Panc1 (cell line): ENCODE data around the gene ACTR3C. TPM values are rescaled to one million over a fixed set of nuclear protein-coding genes. Genes with fewer than 3 reads are reported as not detected.

Experiments used
- ATAC-seq: fragments of 200-7000 bp; cut with Tn5 transposase; 2 replicates; pipeline ENCODE4 v1.9.1; 2020; ENCODE audit warnings: mild to moderate bottlenecking, moderate library complexity
- BruUV-seq: library from RNA; stranded (reverse); fragments of 400-500 nt; replicated peaks from 2 replicates; lab custom pipeline; 2021; lab: Mats Ljungman, UMichigan
- CTCF ChIA-PET: fragments of 300-600 bp; sonication (Branson Sonifier 250); formaldehyde crosslinking; loops from one replicate; lab custom pipeline; 2022; ENCODE audit warnings: antibody characterized with exemption; lab: Charles Lee
- POLR2A ChIA-PET: fragments of 300-600 bp; sonication (Branson Sonifier 250); formaldehyde crosslinking; loops from one replicate; lab custom pipeline; 2022; ENCODE audit warnings: antibody characterized with exemption; lab: Charles Lee
- DNase-seq: peaks from one replicate; pipeline ENCODE4 v3.0.0-alpha.2; 2010; ENCODE audit warnings: low read depth, low spot score
- H3K27ac ChIP-seq: 2 replicates; pipeline ENCODE4 v1.5.1; 2011; ENCODE audit warnings: mild to moderate bottlenecking, low read length, inconsistent platforms
- H3K27me3 ChIP-seq: fragments of 200-500 bp; sonication (Bioruptor generic); 2 replicates; pipeline ENCODE4 v1.6.0; 2014; ENCODE audit warnings: low read length, inconsistent platforms; ENCODE audit not compliant: control insufficient read depth, insufficient read depth
- H3K36me3 ChIP-seq: fragments of 200-500 bp; sonication (Bioruptor generic); 2 replicates; pipeline ENCODE4 v1.5.1; 2014; ENCODE audit warnings: inconsistent platforms, mild to moderate bottlenecking, low read length, moderate library complexity; ENCODE audit not compliant: control insufficient read depth, insufficient read depth
- H3K4me1 ChIP-seq: 2 replicates; pipeline ENCODE4 v1.5.1; 2011; ENCODE audit warnings: inconsistent platforms, mild to moderate bottlenecking, low read length, moderate library complexity; ENCODE audit not compliant: control insufficient read depth, insufficient read depth
- H3K4me3 ChIP-seq, 2 experiments: 2 replicates each; pipeline ENCODE4 v1.5.1; 2011 to 2012; ENCODE audit warnings: low read depth in 2 of 2, low read length in 2 of 2, mild to moderate bottlenecking in 2 of 2, inconsistent platforms in 1 of 2, moderate library complexity in 1 of 2
- H3K9me3 ChIP-seq: fragments of 200-500 bp; sonication (Bioruptor generic); 2 replicates; pipeline ENCODE4 v1.5.1; 2014; ENCODE audit warnings: low read depth, mild to moderate bottlenecking, inconsistent platforms, low read length, moderate library complexity; ENCODE audit not compliant: control insufficient read depth, insufficient read depth
- POLR2AphosphoS5 ChIP-seq: IDR thresholded peaks from 2 replicates; pipeline ENCODE4 v1.6.1; 2012; ENCODE audit warnings: mild to moderate bottlenecking, low read depth, low read length, moderate library complexity
- SIN3A ChIP-seq: IDR thresholded peaks from 2 replicates; pipeline ENCODE4 v1.6.1; 2012; ENCODE audit warnings: low read depth, mild to moderate bottlenecking, low read length, moderate library complexity, borderline replicate concordance; ENCODE audit not compliant: insufficient read depth
- TCF7L2 ChIP-seq: IDR thresholded peaks from 2 replicates; pipeline ENCODE4 v1.6.1; 2011; ENCODE audit warnings: mild to moderate bottlenecking, low read depth, low read length, inconsistent platforms
- in situ Hi-C: cut with HindIII; loops from 2 replicates; pipeline ENCODE4 v1.10.0; 2016; ENCODE audit warnings: low sequenced_read_pairs, low pct_unique_long_range_greater_than_20kb
- intact Hi-C: fragments of 100-400 bp; cut with micrococcal nuclease; formaldehyde crosslinking; loops from one replicate; pipeline ENCODE4 v1.10.0; 2022; ENCODE audit not compliant: unreplicated experiment
- total RNA-seq: library from RNA; stranded (reverse); gene quantifications from one replicate; pipeline ENCODE4 v1.2.1, GENCODE V29; 2021; ENCODE audit not compliant: unreplicated experiment
- TF ChIP-seq, protein P1 (sequence below): fragments of 450-650 bp; IDR thresholded peaks from 2 replicates; pipeline ENCODE4 v1.5.1; 2017; ENCODE audit warnings: mild to moderate bottlenecking
- TF ChIP-seq, protein P2 (sequence below), 2 experiments: IDR thresholded peaks; 2 replicates each; pipeline ENCODE4 v1.6.1; 2011 to 2012; ENCODE audit warnings: low read depth in 2 of 2, control low read depth in 1 of 2, low read length in 1 of 2, mild to moderate bottlenecking in 1 of 2, moderate library complexity in 1 of 2; ENCODE audit not compliant: insufficient read depth in 1 of 2

ACTR3C gene
- total RNA-seq, 1 experiment from 2014 or later: 6.5 TPM

DNA sequence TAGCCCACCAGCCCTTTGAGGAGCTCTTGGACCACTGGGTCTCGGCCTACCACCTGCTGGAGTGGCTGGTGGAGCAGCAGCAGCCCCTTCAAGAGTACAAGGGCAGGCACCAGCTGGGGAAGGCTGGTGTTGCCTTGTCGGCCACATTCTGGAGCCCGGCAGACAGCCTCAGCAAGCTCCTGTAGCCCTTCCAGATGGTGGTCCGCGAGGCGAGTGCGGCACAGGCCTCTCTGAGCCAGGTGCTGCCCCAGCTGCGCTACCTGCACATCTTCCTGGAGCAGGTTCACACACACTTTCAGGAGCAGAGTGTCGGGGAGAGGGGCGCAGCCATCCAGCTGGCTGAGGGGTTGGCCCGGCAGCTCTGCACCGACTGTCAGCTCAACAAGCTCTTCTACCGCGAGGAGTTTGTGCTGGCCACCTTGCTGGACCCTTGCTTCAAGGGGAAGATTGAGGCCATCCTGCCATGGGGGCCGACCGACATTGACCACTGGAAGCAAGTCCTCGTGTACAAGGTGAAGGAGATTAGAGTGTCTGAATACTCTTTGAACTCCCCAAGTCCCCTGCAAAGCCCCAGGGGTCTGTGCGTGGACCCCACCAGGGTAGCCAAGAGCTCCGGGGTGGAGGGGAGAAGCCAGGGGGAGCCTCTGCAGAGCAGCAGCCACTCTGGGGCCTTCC is 7.0 kb upstream of the ACTR3C start:
- TF ChIP-seq, protein P1, sequence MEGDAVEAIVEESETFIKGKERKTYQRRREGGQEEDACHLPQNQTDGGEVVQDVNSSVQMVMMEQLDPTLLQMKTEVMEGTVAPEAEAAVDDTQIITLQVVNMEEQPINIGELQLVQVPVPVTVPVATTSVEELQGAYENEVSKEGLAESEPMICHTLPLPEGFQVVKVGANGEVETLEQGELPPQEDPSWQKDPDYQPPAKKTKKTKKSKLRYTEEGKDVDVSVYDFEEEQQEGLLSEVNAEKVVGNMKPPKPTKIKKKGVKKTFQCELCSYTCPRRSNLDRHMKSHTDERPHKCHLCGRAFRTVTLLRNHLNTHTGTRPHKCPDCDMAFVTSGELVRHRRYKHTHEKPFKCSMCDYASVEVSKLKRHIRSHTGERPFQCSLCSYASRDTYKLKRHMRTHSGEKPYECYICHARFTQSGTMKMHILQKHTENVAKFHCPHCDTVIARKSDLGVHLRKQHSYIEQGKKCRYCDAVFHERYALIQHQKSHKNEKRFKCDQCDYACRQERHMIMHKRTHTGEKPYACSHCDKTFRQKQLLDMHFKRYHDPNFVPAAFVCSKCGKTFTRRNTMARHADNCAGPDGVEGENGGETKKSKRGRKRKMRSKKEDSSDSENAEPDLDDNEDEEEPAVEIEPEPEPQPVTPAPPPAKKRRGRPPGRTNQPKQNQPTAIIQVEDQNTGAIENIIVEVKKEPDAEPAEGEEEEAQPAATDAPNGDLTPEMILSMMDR: no peak
- TF ChIP-seq POLR2AphosphoS5: no peak
- POLR2A ChIA-PET: no interaction called here
- DNase-seq (no peak), ATAC-seq (no peak)
- Histone ChIP-seq H3K27ac (no peak overlapping the region), H3K4me3 (no peak overlapping the region), H3K9me3 (no peaks in the 10 kb centered on the region), H3K36me3 (no peaks in the 10 kb centered on the region), H3K4me1 (no peaks in the 10 kb centered on the region), H3K27me3 (no peaks in the 10 kb centered on the region)
- intact Hi-C loops: no loop called here
- CTCF ChIA-PET: no interaction called here
- BruUV-seq: no TSS peak
- in situ Hi-C loops: no loop called here

DNA sequence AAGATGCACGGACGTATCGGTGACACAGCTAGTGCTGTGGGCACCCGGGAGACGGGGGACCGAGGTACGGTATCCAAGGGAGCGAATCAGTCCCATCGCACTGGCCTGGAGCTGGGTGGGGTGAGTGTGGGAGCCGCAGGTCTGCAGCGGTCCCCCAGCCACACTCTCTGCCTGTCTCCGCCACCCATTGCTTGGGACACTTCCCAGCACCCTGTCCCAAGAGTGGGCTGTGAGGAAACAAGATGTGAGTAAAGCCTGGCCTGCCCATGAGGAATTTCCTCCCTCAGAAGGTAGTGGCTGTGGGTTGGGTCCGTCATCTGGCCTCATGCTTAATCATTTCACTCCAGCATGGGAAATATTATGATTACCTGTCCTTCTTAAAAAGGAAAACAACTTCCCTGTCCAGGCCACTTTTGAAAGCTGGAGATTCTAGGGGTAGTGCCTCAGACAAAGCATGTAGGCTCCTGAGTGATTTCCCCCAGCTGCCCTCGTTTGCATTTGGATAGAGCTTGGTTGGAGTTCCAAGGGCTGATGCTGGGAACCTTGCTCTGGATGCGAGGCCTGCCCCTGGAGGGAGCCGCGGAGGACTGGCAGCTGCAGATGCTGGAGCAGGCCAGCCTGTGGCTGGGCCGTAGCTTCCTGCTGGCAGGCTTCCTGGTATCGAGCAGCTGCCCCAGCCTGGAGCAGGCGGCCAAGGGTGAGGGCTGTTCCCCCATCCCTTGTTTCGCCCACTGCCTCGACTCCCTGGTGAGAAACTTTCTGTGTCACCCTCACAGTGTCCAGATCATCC is 6.2 kb upstream of the ACTR3C start:
- TF ChIP-seq SIN3A (no peak), POLR2AphosphoS5 (no peak), TCF7L2 (no peak)
- TF ChIP-seq, protein P2, sequence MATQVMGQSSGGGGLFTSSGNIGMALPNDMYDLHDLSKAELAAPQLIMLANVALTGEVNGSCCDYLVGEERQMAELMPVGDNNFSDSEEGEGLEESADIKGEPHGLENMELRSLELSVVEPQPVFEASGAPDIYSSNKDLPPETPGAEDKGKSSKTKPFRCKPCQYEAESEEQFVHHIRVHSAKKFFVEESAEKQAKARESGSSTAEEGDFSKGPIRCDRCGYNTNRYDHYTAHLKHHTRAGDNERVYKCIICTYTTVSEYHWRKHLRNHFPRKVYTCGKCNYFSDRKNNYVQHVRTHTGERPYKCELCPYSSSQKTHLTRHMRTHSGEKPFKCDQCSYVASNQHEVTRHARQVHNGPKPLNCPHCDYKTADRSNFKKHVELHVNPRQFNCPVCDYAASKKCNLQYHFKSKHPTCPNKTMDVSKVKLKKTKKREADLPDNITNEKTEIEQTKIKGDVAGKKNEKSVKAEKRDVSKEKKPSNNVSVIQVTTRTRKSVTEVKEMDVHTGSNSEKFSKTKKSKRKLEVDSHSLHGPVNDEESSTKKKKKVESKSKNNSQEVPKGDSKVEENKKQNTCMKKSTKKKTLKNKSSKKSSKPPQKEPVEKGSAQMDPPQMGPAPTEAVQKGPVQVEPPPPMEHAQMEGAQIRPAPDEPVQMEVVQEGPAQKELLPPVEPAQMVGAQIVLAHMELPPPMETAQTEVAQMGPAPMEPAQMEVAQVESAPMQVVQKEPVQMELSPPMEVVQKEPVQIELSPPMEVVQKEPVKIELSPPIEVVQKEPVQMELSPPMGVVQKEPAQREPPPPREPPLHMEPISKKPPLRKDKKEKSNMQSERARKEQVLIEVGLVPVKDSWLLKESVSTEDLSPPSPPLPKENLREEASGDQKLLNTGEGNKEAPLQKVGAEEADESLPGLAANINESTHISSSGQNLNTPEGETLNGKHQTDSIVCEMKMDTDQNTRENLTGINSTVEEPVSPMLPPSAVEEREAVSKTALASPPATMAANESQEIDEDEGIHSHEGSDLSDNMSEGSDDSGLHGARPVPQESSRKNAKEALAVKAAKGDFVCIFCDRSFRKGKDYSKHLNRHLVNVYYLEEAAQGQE (IDR thresholded peaks at IDR 0.05; ENCODE audit: insufficient read depth in 1 of 2, low read depth in 2 of 2, low read length in 1 of 2): no peak
- TF ChIP-seq, protein P1: no peak
- in situ Hi-C loops (no loop called here), intact Hi-C loops (no loop called here)
- DNase-seq (no peak), ATAC-seq (no peak)
- no peaks in the 10 kb centered on the region for H3K27me3 ChIP-seq
- H3K36me3 ChIP-seq: no peaks in the 10 kb centered on the region
- H3K4me1 ChIP-seq: peaks cover 3% of the 10 kb centered on the region; the same call in 1 of the 2 replicates
- H3K27ac ChIP-seq: no peak overlapping the region
- POLR2A ChIA-PET: no interaction called here
- no peaks in the 10 kb centered on the region for H3K9me3 ChIP-seq
- H3K4me3 ChIP-seq: no peak overlapping the region
- CTCF ChIA-PET: no interaction called here
- no TSS peak for BruUV-seq
